DLD1 (cell line): Measurements from ENCODE around the gene ENTPD2.

Experiments
- in situ Hi-C: cut with HindIII; loops from 2 replicates; pipeline ENCODE4 v1.10.0; 2017; ENCODE audit warnings: low sequenced_read_pairs

The ENTPD2 gene

DNA sequence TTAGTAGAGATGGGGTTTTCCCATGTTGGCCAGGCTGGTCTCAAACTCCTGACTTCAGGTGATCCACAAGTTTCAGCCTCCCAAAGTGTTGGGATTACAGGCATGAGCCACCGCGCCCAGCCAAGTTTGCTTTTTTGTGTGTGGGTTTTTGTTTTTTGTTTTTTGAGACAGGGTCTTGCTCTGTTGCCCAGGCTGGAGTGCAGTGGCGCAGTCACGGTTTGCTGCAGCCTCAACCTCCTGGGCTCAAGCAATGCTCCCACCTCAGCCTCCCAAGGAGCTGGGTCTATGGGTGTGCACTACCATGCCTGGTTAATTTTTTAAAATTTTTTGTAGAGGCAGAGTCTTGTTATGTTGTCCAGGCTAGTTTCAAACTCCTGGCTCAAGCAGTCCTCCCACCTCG, 20.4 kb downstream of the ENTPD2 start:
- in situ Hi-C loops = loop anchor here (25.0 kb wide), 1 partner anchor 221 kb away; the partner anchor contains the start of gene RABL6

DNA sequence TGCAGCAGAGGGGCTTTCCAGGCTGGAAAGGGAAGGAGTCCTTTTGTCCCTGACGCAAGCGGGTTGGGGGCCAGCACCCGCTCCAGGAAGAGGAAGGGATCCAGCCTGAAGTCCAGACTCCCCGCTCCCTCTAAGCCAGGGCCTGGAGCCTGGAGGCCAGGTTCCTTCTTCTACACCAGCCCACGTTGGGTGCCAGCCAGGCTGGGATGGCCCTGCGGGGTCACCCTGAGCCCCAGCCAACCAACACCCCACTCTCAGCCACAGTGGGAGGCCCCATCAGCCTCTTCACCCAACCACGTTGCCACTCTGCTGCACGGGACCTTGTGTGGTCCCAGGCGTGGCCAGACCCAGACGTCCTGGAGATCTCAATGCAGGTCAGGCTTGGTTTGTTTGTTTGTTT, 21.0 kb downstream of the ENTPD2 start:
- in situ Hi-C loops = loop anchor here (25.0 kb wide), 1 partner anchor 221 kb away; the partner anchor contains the start of gene RABL6

- in situ Hi-C loops = loop anchor here (25.0 kb wide), 1 partner anchor 220 kb away; the partner anchor contains the start of gene RABL6
These were observed 21.8 kb downstream of the ENTPD2 start, which contains the start of gene FUT7 for GRCh38 chr9:137031904-137032640. Gene FUT7, minus strand, starts transcription at chr9:137032088. Its CDS starts 97 bp downstream, at chr9:137031991.

- in situ Hi-C loops = loop anchor here (25.0 kb wide), 1 partner anchor 219 kb away; the partner anchor contains the start of gene RABL6
These were observed 23.0 kb downstream of the ENTPD2 start for GRCh38 chr9:137030538-137031527.

- in situ Hi-C loops = loop anchor here (25.0 kb wide), 1 partner anchor 218 kb away; the partner anchor contains the start of gene RABL6
These were observed 23.9 kb downstream of the ENTPD2 start for GRCh38 chr9:137030006-137030405.

DNA sequence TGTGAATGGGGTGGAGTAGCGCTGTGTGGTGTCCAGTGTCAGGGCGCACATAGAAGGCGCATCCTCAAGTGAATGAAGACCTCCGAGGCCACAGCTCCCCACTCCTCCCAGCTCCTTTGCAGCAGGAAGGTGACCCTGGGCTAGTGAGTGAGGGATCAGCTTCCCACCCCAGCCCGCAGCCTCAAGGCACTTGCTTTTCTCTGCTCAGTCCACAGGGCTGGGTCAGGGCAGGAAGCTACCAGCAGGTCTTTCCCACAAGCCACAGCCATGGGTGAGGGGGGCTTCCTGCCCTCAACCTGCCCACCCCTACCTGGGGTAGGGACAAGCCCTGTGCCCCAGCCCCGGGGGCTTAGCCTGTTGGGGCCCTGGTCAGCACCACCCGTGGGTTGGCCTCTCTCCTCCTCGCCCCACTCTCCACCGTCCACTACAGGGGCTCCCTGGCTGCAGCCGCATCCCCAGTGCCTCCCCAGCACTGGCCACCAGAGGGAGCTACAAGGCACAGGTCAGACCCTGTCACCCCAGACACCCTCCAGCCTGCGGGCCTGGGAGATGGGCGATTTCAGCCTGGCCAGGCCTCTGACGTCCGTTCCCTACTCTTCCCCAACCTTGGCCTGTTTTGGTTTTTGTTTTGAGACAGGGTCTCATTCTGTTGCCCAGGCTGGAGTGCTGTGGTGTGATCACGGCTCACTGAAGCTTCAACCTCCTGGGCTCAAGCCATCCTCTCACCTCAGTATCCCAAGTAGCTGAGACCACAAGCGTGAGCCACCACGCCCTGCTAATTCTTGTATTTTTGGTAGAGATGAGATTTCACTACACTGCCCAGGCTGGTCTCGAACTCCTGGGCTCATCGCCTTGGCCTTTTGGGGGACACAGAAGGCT, 24.6 kb downstream of the ENTPD2 start:
- in situ Hi-C loops = loop anchor here (25.0 kb wide), 1 partner anchor 217 kb away; the partner anchor contains the start of gene RABL6

DNA sequence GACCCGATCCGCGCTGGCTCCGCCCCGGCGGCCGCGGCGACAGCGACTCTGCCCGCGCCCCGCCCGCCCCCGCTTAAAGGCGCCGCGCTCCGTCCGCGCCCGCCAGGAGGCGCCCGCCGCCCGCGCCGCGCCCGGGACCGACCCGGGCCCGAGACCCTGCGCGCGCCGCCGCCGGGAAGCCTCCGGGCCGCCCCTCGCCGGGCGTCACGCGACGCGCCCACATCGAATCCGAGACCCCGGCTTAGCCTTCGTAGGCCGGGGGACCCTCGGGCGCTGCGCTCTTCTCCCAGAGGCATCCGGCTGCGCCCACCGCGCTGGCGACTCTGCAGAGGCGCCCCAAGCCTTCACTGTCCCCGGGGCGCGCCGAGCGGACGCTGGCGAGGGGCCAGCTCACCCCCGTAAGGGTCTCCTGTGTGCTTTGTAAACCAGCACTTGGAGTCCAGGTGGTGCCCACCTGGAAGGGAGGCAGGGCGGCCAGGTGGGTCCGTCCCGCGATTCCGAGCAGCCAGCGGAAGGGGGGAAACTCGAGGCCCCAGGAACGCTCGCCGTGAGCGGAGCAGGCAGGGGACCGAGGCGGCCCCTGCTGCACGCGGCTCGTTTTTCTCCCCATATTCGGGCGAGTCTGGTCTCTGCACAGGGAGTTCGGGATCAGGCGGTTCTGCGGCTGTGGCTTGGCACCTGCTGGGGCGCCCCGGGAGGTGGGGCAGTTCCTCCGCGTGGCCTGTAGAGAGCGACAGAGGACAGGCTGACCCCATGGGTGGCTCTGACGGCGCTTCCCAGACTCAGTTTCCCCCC, 25.4 kb downstream of the ENTPD2 start:
- in situ Hi-C loops = loop anchor here (25.0 kb wide), 1 partner anchor 216 kb away; the partner anchor contains the start of gene RABL6

- in situ Hi-C loops = loop anchor here (25.0 kb wide), 1 partner anchor 215 kb away; the partner anchor contains the start of gene RABL6
These were observed 26.2 kb downstream of the ENTPD2 start, which contains the start of gene ABCA2 for GRCh38 chr9:137027369-137028262. Gene ABCA2, minus strand, starts transcription at chr9:137028237. Its CDS starts 97 bp downstream, at chr9:137028140.

GRCh38 chr9:137026828-137027227, 27.0 kb downstream of the ENTPD2 start:
- in situ Hi-C loops = loop anchor here (25.0 kb wide), 1 partner anchor 215 kb away; the partner anchor contains the start of gene RABL6

- in situ Hi-C loops = loop anchor here (25.0 kb wide), 1 partner anchor 214 kb away; the partner anchor contains the start of gene RABL6
These were observed 27.5 kb downstream of the ENTPD2 start for GRCh38 chr9:137026384-137026783.

- in situ Hi-C loops = loop anchor here (25.0 kb wide), 1 partner anchor 213 kb away; the partner anchor contains the start of gene RABL6
These were observed 28.3 kb downstream of the ENTPD2 start for GRCh38 chr9:137025517-137025966.

- in situ Hi-C loops = no loop called here
These were observed 30.3 kb downstream of the ENTPD2 start for GRCh38 chr9:137023583-137023991.

- in situ Hi-C loops = no loop called here
These were observed 30.7 kb downstream of the ENTPD2 start for GRCh38 chr9:137023157-137023556.

GRCh38 chr9:137022662-137023008, 31.2 kb downstream of the ENTPD2 start:
- in situ Hi-C loops = no loop called here

- in situ Hi-C loops = no loop called here
These were observed 31.7 kb downstream of the ENTPD2 start for GRCh38 chr9:137021979-137022661.

DNA sequence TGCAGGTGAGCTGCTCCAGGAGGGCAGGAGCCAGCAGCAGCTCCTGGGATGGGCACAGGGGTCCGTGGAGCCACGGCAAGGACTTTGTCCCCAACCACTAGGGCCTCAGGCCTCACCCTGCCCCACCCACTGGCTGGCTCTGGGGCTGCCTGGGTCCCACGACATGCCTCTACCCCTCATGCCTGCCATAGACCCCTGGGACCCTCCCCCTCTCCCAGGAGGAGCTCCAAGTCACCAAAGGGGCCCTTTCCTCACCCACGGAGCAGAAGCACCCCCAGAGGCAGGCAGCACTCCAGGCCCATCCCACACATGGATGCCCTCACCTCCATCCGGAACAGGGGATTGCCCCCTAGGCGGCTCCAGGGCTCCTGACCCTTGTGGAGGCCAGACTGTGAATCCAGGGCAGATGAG, 32.3 kb downstream of the ENTPD2 start:
- in situ Hi-C loops = no loop called here
